WTC11 (cell line): ENCODE measurements around the gene CCL2. TPM values are rescaled to one million over a fixed set of nuclear protein-coding genes. Genes with fewer than 3 reads are reported as not detected.

Experiments used
- ATAC-seq: fragments of 200-7000 bp; cut with Tn5 transposase; 2 replicates; pipeline ENCODE4 v1.10.0; 2021; ENCODE audit warnings: mild to moderate bottlenecking, moderate library complexity
- CTCF ChIA-PET: fragments of 300-600 bp; sonication (Branson Sonifier 250); formaldehyde crosslinking; loops from one replicate; lab custom pipeline; 2021; ENCODE audit warnings: antibody characterized with exemption; lab: Charles Lee
- POLR2A ChIA-PET: fragments of 350-600 bp; sonication (Branson Sonifier 250); formaldehyde crosslinking; loops from one replicate; lab custom pipeline; 2021; ENCODE audit warnings: antibody characterized with exemption; lab: Charles Lee
- DNase-seq: peaks from one replicate; pipeline ENCODE4 v3.0.0; 2021; ENCODE audit warnings: low spot score
- H3K27ac Mint-ChIP-seq: 2 replicates; pipeline ENCODE4 v1.8.0; 2021; ENCODE audit warnings: mixed read lengths
- H3K27me3 Mint-ChIP-seq: 2 replicates; pipeline ENCODE4 v1.8.0; 2021; ENCODE audit warnings: low read depth, mild to moderate bottlenecking, moderate library complexity, mixed read lengths
- H3K36me3 Mint-ChIP-seq: 2 replicates; pipeline ENCODE4 v1.8.0; 2021; ENCODE audit warnings: mixed read lengths
- H3K4me1 Mint-ChIP-seq: 2 replicates; pipeline ENCODE4 v1.8.0; 2022; ENCODE audit warnings: mixed read lengths
- H3K4me3 Mint-ChIP-seq: 2 replicates; pipeline ENCODE4 v1.8.0; 2021; ENCODE audit warnings: mild to moderate bottlenecking, moderate library complexity, mixed read lengths
- H3K9me3 Mint-ChIP-seq: 2 replicates; pipeline ENCODE4 v1.8.0; 2021; ENCODE audit warnings: mixed read lengths
- ATF6 ChIP-seq: sonication (generic); formaldehyde crosslinking; IDR thresholded peaks from 2 replicates; pipeline ENCODE4 v1.8.1; 2023; ENCODE audit warnings: mild to moderate bottlenecking, missing genetic modification reagents
- CBFB ChIP-seq: sonication (generic); formaldehyde crosslinking; IDR thresholded peaks from 2 replicates; pipeline ENCODE4 v1.8.1; 2022; ENCODE audit warnings: mild to moderate bottlenecking, low read depth, missing genetic modification reagents
- CREB1 ChIP-seq: sonication (generic); formaldehyde crosslinking; IDR thresholded peaks from 2 replicates; pipeline ENCODE4 v1.8.0; 2023; ENCODE audit warnings: mild to moderate bottlenecking, missing genetic modification reagents
- CREM ChIP-seq: sonication (generic); formaldehyde crosslinking; IDR thresholded peaks from 2 replicates; pipeline ENCODE4 v1.8.1; 2022; ENCODE audit warnings: mild to moderate bottlenecking, missing genetic modification reagents, moderate library complexity
- E2F1 ChIP-seq: sonication (generic); formaldehyde crosslinking; IDR thresholded peaks from 2 replicates; pipeline ENCODE4 v1.8.0; 2022; ENCODE audit warnings: mild to moderate bottlenecking, missing genetic modification reagents
- E2F5 ChIP-seq: sonication (generic); formaldehyde crosslinking; IDR thresholded peaks from 2 replicates; pipeline ENCODE4 v1.8.1; 2022; ENCODE audit warnings: mild to moderate bottlenecking, moderate library complexity, missing genetic modification reagents
- ELF4 ChIP-seq: sonication (generic); formaldehyde crosslinking; IDR thresholded peaks from 2 replicates; pipeline ENCODE4 v1.8.1; 2022; ENCODE audit warnings: low read depth, mild to moderate bottlenecking, moderate library complexity, missing genetic modification reagents
- ERG ChIP-seq: fragments of 250-450 bp; sonication (Bioruptor Pico); IDR thresholded peaks from 2 replicates; pipeline ENCODE4 v1.8.0; 2021; ENCODE audit warnings: mild to moderate bottlenecking
- FOXP4 ChIP-seq: sonication (generic); formaldehyde crosslinking; IDR thresholded peaks from 2 replicates; pipeline ENCODE4 v1.8.0; 2022; ENCODE audit warnings: mild to moderate bottlenecking, missing genetic modification reagents
- GABPB1 ChIP-seq: sonication (generic); formaldehyde crosslinking; IDR thresholded peaks from 2 replicates; pipeline ENCODE4 v1.8.1; 2023; ENCODE audit warnings: mild to moderate bottlenecking, missing genetic modification reagents
- GTF2I ChIP-seq: fragments of 250-450 bp; sonication (Bioruptor Pico); conservative IDR thresholded peaks from 2 replicates; pipeline ENCODE4 v1.4.0; 2021; ENCODE audit warnings: mild to moderate bottlenecking
- JAZF1 ChIP-seq: fragments of 250-450 bp; sonication (Bioruptor Pico); IDR thresholded peaks from 2 replicates; pipeline ENCODE4 v1.9.0; 2021; ENCODE audit warnings: moderate library complexity, mild to moderate bottlenecking, inconsistent platforms
- MLX ChIP-seq: sonication (generic); formaldehyde crosslinking; IDR thresholded peaks from 2 replicates; pipeline ENCODE4 v1.8.1; 2023; ENCODE audit warnings: mild to moderate bottlenecking, missing genetic modification reagents, moderate library complexity
- MYBL2 ChIP-seq: sonication (generic); formaldehyde crosslinking; IDR thresholded peaks from 2 replicates; pipeline ENCODE4 v1.8.1; 2023; ENCODE audit warnings: mild to moderate bottlenecking, moderate library complexity, missing genetic modification reagents
- NR3C1 ChIP-seq: sonication (generic); formaldehyde crosslinking; conservative IDR thresholded peaks from 2 replicates; pipeline ENCODE4 v1.8.1; 2023; ENCODE audit warnings: low read depth, mild to moderate bottlenecking, missing genetic modification reagents
- SMAD4 ChIP-seq: sonication (generic); formaldehyde crosslinking; IDR thresholded peaks from 2 replicates; pipeline ENCODE4 v1.8.0; 2022; ENCODE audit warnings: mild to moderate bottlenecking, missing genetic modification reagents
- STAT6 ChIP-seq: sonication (generic); formaldehyde crosslinking; conservative IDR thresholded peaks from 2 replicates; pipeline ENCODE4 v1.8.1; 2023; ENCODE audit warnings: mild to moderate bottlenecking, low read depth, missing genetic modification reagents, moderate library complexity
- TP53 ChIP-seq: sonication (generic); formaldehyde crosslinking; IDR thresholded peaks from 2 replicates; pipeline ENCODE4 v1.8.1; 2023; ENCODE audit warnings: mild to moderate bottlenecking, missing genetic modification reagents
- USF2 ChIP-seq: sonication (generic); formaldehyde crosslinking; IDR thresholded peaks from 2 replicates; pipeline ENCODE4 v1.8.1; 2023; ENCODE audit warnings: mild to moderate bottlenecking, missing genetic modification reagents, moderate library complexity
- ZMAT4 ChIP-seq: fragments of 250-450 bp; sonication (Bioruptor Pico); IDR thresholded peaks from 2 replicates; pipeline ENCODE4 v1.9.0; 2021; ENCODE audit warnings: mild to moderate bottlenecking
- ZNF263 ChIP-seq: sonication (generic); formaldehyde crosslinking; IDR thresholded peaks from 2 replicates; pipeline ENCODE4 v1.8.1; 2022; ENCODE audit warnings: low read depth, mild to moderate bottlenecking, moderate library complexity, missing genetic modification reagents
- ZNF416 ChIP-seq: fragments of 250-450 bp; sonication (Bioruptor Pico); IDR thresholded peaks from 2 replicates; pipeline ENCODE4 v1.9.0; 2021; ENCODE audit warnings: mild to moderate bottlenecking, inconsistent platforms
- ZSCAN18 ChIP-seq: fragments of 250-450 bp; sonication (Bioruptor Pico); IDR thresholded peaks from 2 replicates; pipeline ENCODE4 v2.1.2; 2022; ENCODE audit warnings: mild to moderate bottlenecking, moderate library complexity
- total RNA-seq: library from RNA; stranded (reverse); gene quantifications from 3 replicates; pipeline ENCODE4 v1.2.3, GENCODE V29; 2021

The CCL2 gene
- total RNA-seq, 1 experiment from 2014 or later, result 5.3 TPM

- peaks cover 9% of the 10 kb centered on the region for H3K27me3 Mint-ChIP-seq
- peaks cover 10% of the 10 kb centered on the region for H3K4me1 Mint-ChIP-seq
- ATAC-seq, result no peak
- ChIA-PET CTCF (interaction anchor here (4.0 to 12.7 kb wide), 3 partner anchors 57 to 132 kb away, joined by 17 to 166 read pairs (median 109); partner anchors contain the start of gene CCL1), POLR2A (no interaction called here)
- no peak overlapping the region for H3K4me3 Mint-ChIP-seq
- no peak overlapping the region for H3K27ac Mint-ChIP-seq
- no peaks in the 10 kb centered on the region for H3K9me3 Mint-ChIP-seq
- TF ChIP-seq MLX (CRISPR knock-in tag), result no peak
- TF ChIP-seq JAZF1 (CRISPR knock-in tag), result no peak
- no peak for TF ChIP-seq E2F1
- TF ChIP-seq ZMAT4, result no peak
- TF ChIP-seq CBFB (CRISPR knock-in tag), result no peak
- no peak for TF ChIP-seq STAT6 (CRISPR knock-in tag)
- TF ChIP-seq ELF4, result no peak
- no peak for TF ChIP-seq USF2 (CRISPR knock-in tag)
- no peak for TF ChIP-seq SMAD4 (CRISPR knock-in tag)
- TF ChIP-seq ZNF263, result no peak
- no peak for TF ChIP-seq MYBL2 (CRISPR knock-in tag)
- TF ChIP-seq E2F5 (CRISPR knock-in tag), result no peak
- no peak for TF ChIP-seq NR3C1 (CRISPR knock-in tag)
- no peak for TF ChIP-seq CREB1 (CRISPR knock-in tag)
- no peak for TF ChIP-seq ZNF416 (CRISPR knock-in tag)
- TF ChIP-seq ZSCAN18 (CRISPR knock-in tag), result no peak
- TF ChIP-seq CREM, result no peak
- DNase-seq, result no peak
- H3K36me3 Mint-ChIP-seq, result no peaks in the 10 kb centered on the region
These were observed 48.5 kb downstream of the CCL2 start for GRCh38 chr17:34303606-34304005.

GRCh38 chr17:34305061-34305460, 50.0 kb downstream of the CCL2 start:
- Mint-ChIP-seq H3K27ac (no peak overlapping the region), H3K4me3 (no peak overlapping the region), H3K4me1 (peaks cover 5% of the 10 kb centered on the region), H3K36me3 (no peaks in the 10 kb centered on the region), H3K27me3 (peaks cover 4% of the 10 kb centered on the region; the same call in 1 of the 2 replicates), H3K9me3 (no peaks in the 10 kb centered on the region)
- ChIA-PET CTCF (interaction anchor here (0.8 to 12.7 kb wide), 6 partner anchors 16 to 133 kb away, joined by 3 to 166 read pairs (median 12); partner anchors contain the start of genes CCL1 and CCL7), POLR2A (no interaction called here)
- DNase-seq (no peak), ATAC-seq (no peak)
- TF ChIP-seq ATF6 (CRISPR knock-in tag) (no peak), FOXP4 (no peak), CBFB (CRISPR knock-in tag) (no peak), ERG (CRISPR knock-in tag) (no peak), TP53 (CRISPR knock-in tag) (no peak), GTF2I (no peak), GABPB1 (CRISPR knock-in tag) (no peak)
